BJ (cell line): ENCODE data around the gene SLC23A2. TPM values are rescaled to one million over a fixed set of nuclear protein-coding genes. Genes with fewer than 3 reads are reported as not detected.

ENCODE experiments used
- CTCF ChIA-PET: fragments of 350-600 bp; formaldehyde crosslinking; extraction: SDS; loops from one replicate; lab custom pipeline; 2021; ENCODE audit warnings: antibody characterized with exemption, inconsistent platforms; lab: Yijun Ruan, JAX
- POLR2A ChIA-PET: fragments of 300-600 bp; sonication (Branson Sonifier 250); formaldehyde crosslinking; extraction: SDS; loops from one replicate; lab custom pipeline; 2021; ENCODE audit warnings: antibody characterized with exemption; lab: Charles Lee
- DNase-seq: peaks from one replicate; pipeline ENCODE4 v3.0.0-alpha.2; 2011; ENCODE audit warnings: low read depth
- H3K27me3 ChIP-seq: 2 replicates; pipeline ENCODE4 v1.6.0; 2011; ENCODE audit warnings: low read length; ENCODE audit not compliant: control insufficient read depth, insufficient read depth
- H3K36me3 ChIP-seq: 2 replicates; pipeline ENCODE4 v1.5.1; 2011; ENCODE audit warnings: low read length; ENCODE audit not compliant: control insufficient read depth, insufficient read depth
- H3K4me3 ChIP-seq: 2 replicates; pipeline ENCODE4 v1.5.1; 2011; ENCODE audit warnings: low read depth, mild to moderate bottlenecking, control low read depth, low read length
- CTCF ChIP-seq: IDR thresholded peaks from 2 replicates; pipeline ENCODE4 v1.5.1; 2011; ENCODE audit warnings: low read depth, mild to moderate bottlenecking, control low read depth, inconsistent platforms, low read length, moderate library complexity; ENCODE audit not compliant: insufficient read depth
- polyA plus RNA-seq: library from polyadenylated mRNA; depleted of rRNA; stranded (reverse); fragments of >200 nt; gene quantifications from 2 replicates; pipeline ENCODE4 v1.2.3, GENCODE V29; 2011

The SLC23A2 gene
- polyA plus RNA-seq, 1 experiment: 11.2 TPM

DNA sequence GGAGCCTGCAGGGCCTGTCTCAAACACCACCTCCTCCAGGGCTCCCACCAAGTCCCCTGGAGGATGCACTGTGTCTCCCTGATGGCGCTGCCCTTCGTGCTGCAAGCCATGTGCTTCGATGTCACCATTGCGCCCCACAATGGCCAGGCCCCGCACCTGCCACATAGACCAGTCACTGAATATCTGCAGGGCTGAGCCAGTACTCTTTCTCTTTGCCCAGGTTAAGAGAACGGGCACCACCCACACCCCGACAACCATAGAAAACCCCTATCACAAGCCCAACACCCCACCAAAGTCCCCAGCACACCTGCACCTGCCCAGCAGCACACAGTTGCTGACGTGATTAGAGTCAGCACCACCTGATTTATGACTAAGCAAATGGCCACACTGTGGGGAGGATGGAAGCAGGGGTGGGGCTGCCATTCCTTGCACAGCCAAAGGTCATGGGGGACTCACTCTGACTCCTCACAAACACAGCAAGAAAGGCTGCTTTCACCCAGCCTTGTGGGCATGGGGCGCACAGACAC lies 104.3 kb downstream of the SLC23A2 start:
- ChIA-PET POLR2A (no interaction called here), CTCF (interaction anchor here (1.5 to 1.7 kb wide), 2 partner anchors 14 to 23 kb away, joined by 3 to 4 read pairs; no protein-coding TSS in a partner anchor)
- TF ChIP-seq CTCF: no peak
- Histone ChIP-seq H3K27me3 (no peaks in the 10 kb centered on the region), H3K4me3 (no peak overlapping the region), H3K36me3 (0 out of 2 replicates have a peak, but pooled peaks cover 1% of the 10 kb centered on the region)
- no peak for DNase-seq

GRCh38 chr20:4896119-4896702 lies 105.1 kb downstream of the SLC23A2 start:
- DNase-seq: no peak
- Histone ChIP-seq H3K36me3 (no peaks in the 10 kb centered on the region), H3K4me3 (no peak overlapping the region), H3K27me3 (no peaks in the 10 kb centered on the region)
- ChIA-PET CTCF (interaction anchor here (1.7 kb wide), 1 partner anchor 14 kb away, joined by 4 read pairs; no protein-coding TSS in a partner anchor), POLR2A (no interaction called here)
- no peak for TF ChIP-seq CTCF

DNA sequence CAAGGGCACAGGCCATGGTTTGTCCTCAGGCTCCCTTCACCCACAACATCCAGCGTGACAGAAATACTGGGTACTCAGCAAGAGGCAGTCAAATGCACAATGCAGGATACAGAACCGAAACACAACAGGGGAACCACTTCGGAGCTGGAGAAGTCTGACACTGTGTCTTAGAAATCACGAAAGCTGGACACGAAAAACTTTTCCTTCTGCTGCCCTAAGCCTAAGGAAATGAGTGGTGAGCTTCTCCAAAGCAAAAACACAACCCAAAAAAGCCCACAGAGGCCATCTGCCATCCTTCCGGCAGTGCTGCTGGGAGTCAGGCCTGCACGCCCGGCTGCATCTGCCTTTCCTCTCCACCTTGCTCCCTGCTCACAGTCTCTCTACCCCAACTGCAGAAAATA lies 106.3 kb downstream of the SLC23A2 start:
- ChIA-PET CTCF (no interaction called here), POLR2A (no interaction called here)
- no peak for TF ChIP-seq CTCF
- Histone ChIP-seq H3K36me3 (no peaks in the 10 kb centered on the region), H3K4me3 (no peak overlapping the region), H3K27me3 (no peaks in the 10 kb centered on the region)
- no peak for DNase-seq

- Histone ChIP-seq H3K36me3 (no peaks in the 10 kb centered on the region), H3K27me3 (no peaks in the 10 kb centered on the region), H3K4me3 (no peak overlapping the region)
- ChIA-PET CTCF (no interaction called here), POLR2A (interaction anchor here (0.6 kb wide), 1 partner anchor 36 kb away, joined by 4 read pairs; no protein-coding TSS in a partner anchor)
- DNase-seq: no peak
- TF ChIP-seq CTCF: no peak
Measured at GRCh38 chr20:4894409-4894808, 106.9 kb downstream of the SLC23A2 start.

DNA sequence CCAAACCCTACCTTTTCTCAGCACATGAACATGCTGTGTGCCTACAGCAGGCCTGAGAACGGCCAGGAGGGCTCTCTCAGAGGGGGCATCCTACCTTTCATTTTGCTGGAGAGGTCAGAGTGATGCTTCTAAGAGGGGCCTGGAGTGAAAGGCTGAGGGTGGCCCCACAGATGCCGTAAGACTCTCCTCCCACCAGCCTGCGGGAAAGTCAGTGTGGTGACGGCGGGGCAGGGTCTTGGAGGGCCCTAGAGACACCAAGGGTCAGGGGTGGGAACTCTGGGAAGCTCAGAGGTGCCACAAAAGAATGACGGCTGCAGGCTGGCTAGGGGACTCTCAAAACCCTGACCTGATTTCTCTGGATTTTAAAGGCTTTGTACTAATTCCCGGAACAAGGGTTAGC lies 107.6 kb downstream of the SLC23A2 start:
- ChIA-PET POLR2A (interaction anchor here (0.6 kb wide), 1 partner anchor 36 kb away, joined by 4 read pairs; no protein-coding TSS in a partner anchor), CTCF (no interaction called here)
- Histone ChIP-seq H3K36me3 (no peaks in the 10 kb centered on the region), H3K4me3 (no peak overlapping the region), H3K27me3 (no peaks in the 10 kb centered on the region)
- no peak for DNase-seq
- no peak for TF ChIP-seq CTCF
